Neural cell (in vitro differentiated cells): ENCODE measurements around the gene DCN. TPM values are rescaled to one million over a fixed set of nuclear protein-coding genes. Genes with fewer than 3 reads are reported as not detected.

Experiments
- H2AFZ ChIP-seq: fragments of 200-600, 300-800 bp; sonication (generic), shearing (Covaris generic); 2 replicates; pipeline ENCODE4 v1.6.0; 2014; ENCODE audit warnings: low read depth, mild to moderate bottlenecking, antibody characterized with exemption, low read length, moderate library complexity
- H3F3A ChIP-seq: fragments of 200-600 bp; shearing (Covaris generic); 2 replicates; pipeline ENCODE4 v1.6.1; 2016; ENCODE audit warnings: mild to moderate bottlenecking, moderate library complexity, mixed read lengths, antibody characterized with exemption, low read length; ENCODE audit not compliant: insufficient read depth, poor library complexity, severe bottlenecking
- H3K27ac ChIP-seq: fragments of 200-600, 300-800 bp; sonication (generic), shearing (Covaris generic); 2 replicates; pipeline ENCODE4 v1.5.1; 2014; ENCODE audit warnings: mild to moderate bottlenecking, low read length, moderate library complexity
- H3K27me3 ChIP-seq: fragments of 300-800, 200-600 bp; sonication (generic), shearing (Covaris generic); 2 replicates; pipeline ENCODE4 v1.6.0; 2014; ENCODE audit warnings: mild to moderate bottlenecking, low read depth, low read length, moderate library complexity; ENCODE audit not compliant: insufficient read depth
- H3K36me3 ChIP-seq: fragments of 300-800, 200-600 bp; sonication (generic), shearing (Covaris generic); 2 replicates; pipeline ENCODE4 v1.5.1; 2014; ENCODE audit warnings: mild to moderate bottlenecking, antibody characterized with exemption, low read length, moderate library complexity; ENCODE audit not compliant: insufficient read depth
- H3K4me2 ChIP-seq: fragments of 300-800, 200-600 bp; sonication (generic), shearing (Covaris generic); 2 replicates; pipeline ENCODE4 v1.6.0; 2014; ENCODE audit warnings: mild to moderate bottlenecking, low read length
- H3K4me3 ChIP-seq: fragments of 300-800, 200-600 bp; sonication (generic), shearing (Covaris generic); 2 replicates; pipeline ENCODE4 v1.5.1; 2014; ENCODE audit warnings: mild to moderate bottlenecking, low read length, moderate library complexity
- H3K79me2 ChIP-seq: fragments of 200-600 bp; shearing (Covaris generic); replicated peaks from 2 replicates; pipeline ENCODE4 v1.6.0; 2014; ENCODE audit warnings: mild to moderate bottlenecking, low read length, moderate library complexity; ENCODE audit not compliant: insufficient read depth
- H3K9ac ChIP-seq: fragments of 300-800, 200-600 bp; sonication (generic), shearing (Covaris generic); 2 replicates; pipeline ENCODE4 v1.6.1; 2016; ENCODE audit warnings: mild to moderate bottlenecking, low read length, mixed read lengths
- H3K9me2 ChIP-seq: fragments of 200-600 bp; shearing (Covaris generic); 2 replicates; pipeline ENCODE4 v1.6.1; 2016; ENCODE audit warnings: mild to moderate bottlenecking, low read length, mixed read lengths; ENCODE audit not compliant: insufficient read depth
- H3K9me3 ChIP-seq: fragments of 200-600, 300-800 bp; sonication (generic), shearing (Covaris generic); 2 replicates; pipeline ENCODE4 v1.6.1; 2016; ENCODE audit warnings: mild to moderate bottlenecking, mixed run types, low read length, moderate library complexity, mixed read lengths
- H4K20me1 ChIP-seq: fragments of 200-600 bp; shearing (Covaris generic); 2 replicates; pipeline ENCODE4 v1.6.1; 2016; ENCODE audit warnings: mild to moderate bottlenecking, mixed run types; ENCODE audit not compliant: insufficient read depth
- EP300 ChIP-seq: fragments of 450-650 bp; conservative IDR thresholded peaks from 2 replicates; pipeline ENCODE4 v1.6.1; 2014; ENCODE audit warnings: antibody characterized with exemption, mild to moderate bottlenecking, moderate library complexity; ENCODE audit not compliant: poor library complexity, severe bottlenecking
- EZH2 ChIP-seq: fragments of 200-600, 300-800 bp; shearing (Covaris generic), sonication (generic); IDR thresholded peaks from 2 replicates; pipeline ENCODE4 v1.6.1; 2014; ENCODE audit warnings: antibody characterized with exemption, low read length, borderline replicate concordance, mild to moderate bottlenecking; ENCODE audit not compliant: insufficient read depth, poor library complexity, severe bottlenecking
- MXI1 ChIP-seq: fragments of 450-650 bp; conservative IDR thresholded peaks from 2 replicates; pipeline ENCODE4 v1.6.1; 2014; ENCODE audit warnings: antibody characterized with exemption, mild to moderate bottlenecking; ENCODE audit not compliant: poor library complexity, severe bottlenecking
- POLR2AphosphoS5 ChIP-seq: IDR thresholded peaks from 2 replicates; pipeline ENCODE4 v1.6.1; 2012
- RAD21 ChIP-seq: fragments of 450-650 bp; conservative IDR thresholded peaks from 2 replicates; pipeline ENCODE4 v1.6.1; 2014; ENCODE audit warnings: antibody characterized with exemption, mild to moderate bottlenecking, moderate library complexity
- SMC3 ChIP-seq: fragments of 450-650 bp; conservative IDR thresholded peaks from 2 replicates; pipeline ENCODE4 v1.6.1; 2014; ENCODE audit warnings: antibody characterized with exemption, mild to moderate bottlenecking, moderate library complexity; ENCODE audit not compliant: poor library complexity
- TAF1 ChIP-seq: IDR thresholded peaks from 2 replicates; pipeline ENCODE4 v1.6.1; 2012; ENCODE audit warnings: low read depth
- polyA plus RNA-seq: library from polyadenylated mRNA; depleted of rRNA; stranded (reverse); fragments of >200 nt; gene quantifications from 2 replicates; pipeline ENCODE4 v1.2.3, GENCODE V29; 2014
- TF ChIP-seq, protein P1 (sequence below): fragments of 450-650 bp; IDR thresholded peaks from 2 replicates; pipeline ENCODE4 v1.5.1; 2014; ENCODE audit warnings: antibody characterized with exemption, mild to moderate bottlenecking, moderate library complexity; ENCODE audit not compliant: poor library complexity, severe bottlenecking
- TF ChIP-seq, protein P2 (sequence below): IDR thresholded peaks from 2 replicates; pipeline ENCODE4 v1.6.1; 2012; ENCODE audit warnings: borderline replicate concordance

The DCN gene
- polyA plus RNA-seq, 1 donor from 2014 or later, result not detected

- Histone ChIP-seq H3K36me3 (no peaks in the 10 kb centered on the region), H3K27ac (no peak overlapping the region), H3K27me3 (no peaks in the 10 kb centered on the region), H3K9me3 (peaks cover 3% of the 10 kb centered on the region), H2AFZ (no peak overlapping the region), H3K4me3 (no peak overlapping the region), H3K4me2 (no peak overlapping the region), H4K20me1 (no peaks in the 10 kb centered on the region), H3F3A (no peaks in the 10 kb centered on the region), H3K9ac (no peak overlapping the region), H3K9me2 (no peaks in the 10 kb centered on the region), H3K79me2 (no peaks in the 10 kb centered on the region)
- no peak for TF ChIP-seq EZH2
- no peak for TF ChIP-seq TAF1
- TF ChIP-seq, protein P1, sequence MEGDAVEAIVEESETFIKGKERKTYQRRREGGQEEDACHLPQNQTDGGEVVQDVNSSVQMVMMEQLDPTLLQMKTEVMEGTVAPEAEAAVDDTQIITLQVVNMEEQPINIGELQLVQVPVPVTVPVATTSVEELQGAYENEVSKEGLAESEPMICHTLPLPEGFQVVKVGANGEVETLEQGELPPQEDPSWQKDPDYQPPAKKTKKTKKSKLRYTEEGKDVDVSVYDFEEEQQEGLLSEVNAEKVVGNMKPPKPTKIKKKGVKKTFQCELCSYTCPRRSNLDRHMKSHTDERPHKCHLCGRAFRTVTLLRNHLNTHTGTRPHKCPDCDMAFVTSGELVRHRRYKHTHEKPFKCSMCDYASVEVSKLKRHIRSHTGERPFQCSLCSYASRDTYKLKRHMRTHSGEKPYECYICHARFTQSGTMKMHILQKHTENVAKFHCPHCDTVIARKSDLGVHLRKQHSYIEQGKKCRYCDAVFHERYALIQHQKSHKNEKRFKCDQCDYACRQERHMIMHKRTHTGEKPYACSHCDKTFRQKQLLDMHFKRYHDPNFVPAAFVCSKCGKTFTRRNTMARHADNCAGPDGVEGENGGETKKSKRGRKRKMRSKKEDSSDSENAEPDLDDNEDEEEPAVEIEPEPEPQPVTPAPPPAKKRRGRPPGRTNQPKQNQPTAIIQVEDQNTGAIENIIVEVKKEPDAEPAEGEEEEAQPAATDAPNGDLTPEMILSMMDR, result no peak
- TF ChIP-seq MXI1, result no peak
- TF ChIP-seq EP300, result no peak
- no peak for TF ChIP-seq RAD21
- no peak for TF ChIP-seq POLR2AphosphoS5
- TF ChIP-seq, protein P2, sequence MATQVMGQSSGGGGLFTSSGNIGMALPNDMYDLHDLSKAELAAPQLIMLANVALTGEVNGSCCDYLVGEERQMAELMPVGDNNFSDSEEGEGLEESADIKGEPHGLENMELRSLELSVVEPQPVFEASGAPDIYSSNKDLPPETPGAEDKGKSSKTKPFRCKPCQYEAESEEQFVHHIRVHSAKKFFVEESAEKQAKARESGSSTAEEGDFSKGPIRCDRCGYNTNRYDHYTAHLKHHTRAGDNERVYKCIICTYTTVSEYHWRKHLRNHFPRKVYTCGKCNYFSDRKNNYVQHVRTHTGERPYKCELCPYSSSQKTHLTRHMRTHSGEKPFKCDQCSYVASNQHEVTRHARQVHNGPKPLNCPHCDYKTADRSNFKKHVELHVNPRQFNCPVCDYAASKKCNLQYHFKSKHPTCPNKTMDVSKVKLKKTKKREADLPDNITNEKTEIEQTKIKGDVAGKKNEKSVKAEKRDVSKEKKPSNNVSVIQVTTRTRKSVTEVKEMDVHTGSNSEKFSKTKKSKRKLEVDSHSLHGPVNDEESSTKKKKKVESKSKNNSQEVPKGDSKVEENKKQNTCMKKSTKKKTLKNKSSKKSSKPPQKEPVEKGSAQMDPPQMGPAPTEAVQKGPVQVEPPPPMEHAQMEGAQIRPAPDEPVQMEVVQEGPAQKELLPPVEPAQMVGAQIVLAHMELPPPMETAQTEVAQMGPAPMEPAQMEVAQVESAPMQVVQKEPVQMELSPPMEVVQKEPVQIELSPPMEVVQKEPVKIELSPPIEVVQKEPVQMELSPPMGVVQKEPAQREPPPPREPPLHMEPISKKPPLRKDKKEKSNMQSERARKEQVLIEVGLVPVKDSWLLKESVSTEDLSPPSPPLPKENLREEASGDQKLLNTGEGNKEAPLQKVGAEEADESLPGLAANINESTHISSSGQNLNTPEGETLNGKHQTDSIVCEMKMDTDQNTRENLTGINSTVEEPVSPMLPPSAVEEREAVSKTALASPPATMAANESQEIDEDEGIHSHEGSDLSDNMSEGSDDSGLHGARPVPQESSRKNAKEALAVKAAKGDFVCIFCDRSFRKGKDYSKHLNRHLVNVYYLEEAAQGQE, result no peak
- no peak for TF ChIP-seq SMC3
These were observed 83.7 kb downstream of the DCN start for GRCh38 chr12:91098941-91099340.

- no peak overlapping the region for H3K4me2 ChIP-seq
- TF ChIP-seq, protein P1, result no peak
- TF ChIP-seq TAF1 (no peak), RAD21 (no peak), MXI1 (no peak), EP300 (no peak), EZH2 (no peak), POLR2AphosphoS5 (no peak), SMC3 (no peak)
- TF ChIP-seq, protein P2, result no peak
- H3K9ac ChIP-seq, result no peak overlapping the region
- no peak overlapping the region for H2AFZ ChIP-seq
- H3K36me3 ChIP-seq, result no peaks in the 10 kb centered on the region
- H3K4me3 ChIP-seq, result no peak overlapping the region
- H3K27ac ChIP-seq, result no peak overlapping the region
- H3K9me3 ChIP-seq, result peaks cover 3% of the 10 kb centered on the region
- H3K9me2 ChIP-seq, result no peaks in the 10 kb centered on the region
- no peaks in the 10 kb centered on the region for H3K27me3 ChIP-seq
- H4K20me1 ChIP-seq, result no peaks in the 10 kb centered on the region
- no peaks in the 10 kb centered on the region for H3F3A ChIP-seq
- no peaks in the 10 kb centered on the region for H3K79me2 ChIP-seq
These were observed 84.2 kb downstream of the DCN start for GRCh38 chr12:91098461-91098860.
